Endothelial cell of umbilical vein (primary cell): Measurements from ENCODE around the gene PDLIM5. TPM values are rescaled to one million over a fixed set of nuclear protein-coding genes. Genes with fewer than 3 reads are reported as not detected.

Source experiments
- BruUV-seq: library from RNA; stranded (reverse); fragments of 400-500 nt; replicated peaks from 2 replicates; lab custom pipeline; 2021; lab: Mats Ljungman, UMichigan
- CTCF ChIA-PET: fragments of 300-600, 350-600 bp; sonication (Branson Sonifier 250); formaldehyde crosslinking; loops from one replicate; lab custom pipeline; 2021; ENCODE audit warnings: antibody characterized with exemption, inconsistent platforms; lab: Charles Lee
- POLR2A ChIA-PET: fragments of 300-600, 350-600 bp; sonication (Branson Sonifier 250); formaldehyde crosslinking; loops from one replicate; lab custom pipeline; 2021; ENCODE audit warnings: antibody characterized with exemption, inconsistent platforms; lab: Charles Lee
- DNase-seq: peaks from one replicate; pipeline ENCODE4 v3.0.0-alpha.2; 2011; ENCODE audit warnings: low read depth, low spot score
- FAIRE-seq: peaks from 2 replicates; lab custom pipeline; 2011; peaks lifted over from hg19 to GRCh38; lab: Jason Lieb, UNC
- H2AFZ ChIP-seq: 2 replicates; pipeline ENCODE4 v1.6.0; 2012; ENCODE audit warnings: low read depth, low read length, control low read depth, inconsistent platforms
- H3K27ac ChIP-seq: 2 replicates; pipeline ENCODE4 v1.5.1; 2011; ENCODE audit warnings: low read depth, mild to moderate bottlenecking, control low read depth, low read length, moderate library complexity; ENCODE audit not compliant: insufficient read depth
- H3K27me3 ChIP-seq, 2 experiments: 2 replicates each; pipeline versions ENCODE4 v1.6.0 to v1.6.1; 2011; ENCODE audit warnings: low read length in 2 of 2, mixed read lengths in 1 of 2; ENCODE audit not compliant: control insufficient read depth in 2 of 2, insufficient read depth in 2 of 2
- H3K36me3 ChIP-seq, 2 experiments: 2 replicates in 1 of 2; 3 replicates in 1 of 2; pipeline ENCODE4 v1.5.1; 2011; ENCODE audit warnings: low read length in 2 of 2, mild to moderate bottlenecking in 1 of 2, moderate library complexity in 1 of 2; ENCODE audit not compliant: control insufficient read depth in 2 of 2, insufficient read depth in 2 of 2; ENCODE audit errors: extremely low read depth in 1 of 2
- H3K4me1 ChIP-seq: 3 replicates; pipeline ENCODE4 v1.5.1; 2011; ENCODE audit warnings: mild to moderate bottlenecking, low read length; ENCODE audit not compliant: control insufficient read depth, insufficient read depth; ENCODE audit errors: extremely low read depth
- H3K4me2 ChIP-seq: 2 replicates; pipeline ENCODE4 v1.6.1; 2011; ENCODE audit warnings: low read length, control low read depth, mixed read lengths; ENCODE audit not compliant: insufficient read depth
- H3K4me3 ChIP-seq, 3 experiments: fragments of 200-600 bp in 1 of 3; sonication (generic), shearing (Covaris generic) in 1 of 3; replicated peaks in 1 of 3; 2 replicates each; pipeline ENCODE4 v1.5.1; 2011 to 2016; ENCODE audit warnings: control low read depth in 3 of 3, low read length in 3 of 3, mild to moderate bottlenecking in 2 of 3, inconsistent platforms in 1 of 3, low read depth in 1 of 3, moderate library complexity in 1 of 3; ENCODE audit not compliant: insufficient read depth in 1 of 3
- H3K79me2 ChIP-seq: 2 replicates; pipeline ENCODE4 v1.6.0; 2012; ENCODE audit warnings: low read length, inconsistent platforms; ENCODE audit not compliant: control insufficient read depth, insufficient read depth
- H3K9ac ChIP-seq: replicated peaks from 2 replicates; pipeline ENCODE3; 2011; ENCODE audit warnings: low read length, control low read depth; ENCODE audit not compliant: insufficient read depth; ENCODE audit errors: extremely low read depth
- H3K9me1 ChIP-seq: replicated peaks from 3 replicates; pipeline ENCODE4 v1.6.0; 2011; ENCODE audit warnings: mild to moderate bottlenecking, low read length; ENCODE audit not compliant: control insufficient read depth, insufficient read depth; ENCODE audit errors: extremely low read depth
- H3K9me3 ChIP-seq: replicated peaks from 2 replicates; pipeline ENCODE4 v1.5.1; 2012; ENCODE audit warnings: low read length, inconsistent platforms; ENCODE audit not compliant: control insufficient read depth, insufficient read depth
- H4K20me1 ChIP-seq: replicated peaks from 2 replicates; pipeline ENCODE3; 2011; ENCODE audit warnings: mild to moderate bottlenecking, low read length; ENCODE audit not compliant: control insufficient read depth, insufficient read depth; ENCODE audit errors: extremely low read depth
- FOS ChIP-seq: IDR thresholded peaks from 2 replicates; pipeline ENCODE4 v1.6.1; 2011; ENCODE audit warnings: mild to moderate bottlenecking, low read length, moderate library complexity, borderline replicate concordance; ENCODE audit not compliant: insufficient read depth
- GATA2 ChIP-seq: IDR thresholded peaks from 2 replicates; pipeline ENCODE4 v1.7.0; 2011; ENCODE audit warnings: low read depth, mild to moderate bottlenecking, moderate library complexity, mixed read lengths, low read length; ENCODE audit not compliant: insufficient read length, insufficient read depth
- JUN ChIP-seq: IDR thresholded peaks from 2 replicates; pipeline ENCODE4 v1.6.1; 2011; ENCODE audit warnings: borderline replicate concordance, low read depth; ENCODE audit not compliant: insufficient read length, insufficient read depth
- MYC ChIP-seq: IDR thresholded peaks from one replicate; pipeline ENCODE4 v1.6.1; 2011; ENCODE audit warnings: mild to moderate bottlenecking, low read depth, low read length
- POLR2A ChIP-seq: IDR thresholded peaks from 2 replicates; pipeline ENCODE4 v1.6.1; 2012; ENCODE audit warnings: low read depth, mild to moderate bottlenecking, control low read depth, low read length
- dilution Hi-C: fragments of 300-500 bp; cut with MboI; formaldehyde crosslinking; loops from one replicate; pipeline ENCODE4 v1.15.0; 2019; ENCODE audit warnings: low sequenced_read_pairs; ENCODE audit not compliant: extremely low pct_ligation_motif_present
- intact Hi-C: fragments of 100-400 bp; cut with micrococcal nuclease; formaldehyde crosslinking; loops from one replicate; pipeline ENCODE4 v1.10.0; 2022
- polyA plus RNA-seq, 4 experiments: library from polyadenylated mRNA; depleted of rRNA in 3 of 4; stranded (reverse) in 3 of 4; unstranded in 1 of 4; fragments of >200 nt; gene quantifications; 2 replicates each; pipeline versions ENCODE4 v1.2.1 to v1.2.3, GENCODE V29; 2011 to 2012; ENCODE audit warnings: missing spikeins in 1 of 4
- total RNA-seq: library from RNA; stranded (reverse); gene quantifications from 2 replicates; pipeline ENCODE4 v1.2.3, GENCODE V29; 2021
- TF ChIP-seq, protein P1 (sequence below), 2 donors: IDR thresholded peaks; 1 replicate in 1 of 2; 2 replicates in 1 of 2; pipeline ENCODE4 v1.5.1; 2011; ENCODE audit warnings: low read length in 2 of 2, mild to moderate bottlenecking in 2 of 2, moderate library complexity in 2 of 2, control low read depth in 1 of 2, inconsistent platforms in 1 of 2, low read depth in 1 of 2; ENCODE audit not compliant: insufficient read depth in 1 of 2; ENCODE audit errors: extremely low read depth in 1 of 2

Gene PDLIM5
- total and polyA plus RNA-seq, 2 donors (not counting 3 experiments of a cell fraction or from before 2014, with no cell fraction given), result 243 to 310 TPM

DNA sequence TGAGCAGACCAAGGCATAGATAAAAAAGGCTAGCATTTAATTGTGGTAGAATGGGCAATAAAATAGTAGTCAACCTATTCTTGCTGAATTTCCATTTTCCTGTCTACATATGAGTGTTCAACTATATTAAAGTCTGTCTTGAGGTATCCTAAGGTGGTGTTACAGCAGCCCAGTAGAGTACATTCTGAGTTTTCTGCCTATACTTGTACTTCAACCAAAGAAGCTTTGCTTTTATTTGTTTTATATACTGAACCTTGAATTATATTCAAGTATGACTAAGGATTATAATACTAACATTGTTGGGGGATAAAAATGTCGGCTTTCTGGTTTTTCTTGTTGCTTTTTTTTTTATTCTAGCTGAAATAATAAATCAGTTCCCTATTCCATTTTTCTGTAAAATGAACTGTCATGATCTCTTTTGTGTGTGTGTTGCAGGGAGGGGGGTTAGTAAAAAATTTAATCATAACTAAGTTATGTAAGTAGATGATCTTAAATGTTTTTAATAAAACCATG lies 106.7 kb downstream of the PDLIM5 start:
- peaks cover 53% of the 10 kb centered on the region for H3K4me1 ChIP-seq
- dilution Hi-C loops (no loop called here), intact Hi-C loops (no loop called here)
- ChIA-PET CTCF (interaction anchor here (1.2 to 1.8 kb wide), 2 partner anchors 9 to 25 kb away, joined by 3 to 9 read pairs; no protein-coding TSS in a partner anchor), POLR2A (no interaction called here)
- no peak overlapping the region for H3K9ac ChIP-seq
- peaks cover 66% of the 10 kb centered on the region for H3K79me2 ChIP-seq
- H3K4me3 ChIP-seq, result no peak overlapping the region
- no peak for DNase-seq
- H3K27me3 ChIP-seq, result no peaks in the 10 kb centered on the region
- H4K20me1 ChIP-seq, result no peaks in the 10 kb centered on the region
- peak overlapping the region; percentile 8 for H3K4me2 ChIP-seq
- H3K9me1 ChIP-seq, result no peaks in the 10 kb centered on the region
- no peak overlapping the region for H2AFZ ChIP-seq
- TF ChIP-seq MYC, result no peak
- TF ChIP-seq, protein P1, sequence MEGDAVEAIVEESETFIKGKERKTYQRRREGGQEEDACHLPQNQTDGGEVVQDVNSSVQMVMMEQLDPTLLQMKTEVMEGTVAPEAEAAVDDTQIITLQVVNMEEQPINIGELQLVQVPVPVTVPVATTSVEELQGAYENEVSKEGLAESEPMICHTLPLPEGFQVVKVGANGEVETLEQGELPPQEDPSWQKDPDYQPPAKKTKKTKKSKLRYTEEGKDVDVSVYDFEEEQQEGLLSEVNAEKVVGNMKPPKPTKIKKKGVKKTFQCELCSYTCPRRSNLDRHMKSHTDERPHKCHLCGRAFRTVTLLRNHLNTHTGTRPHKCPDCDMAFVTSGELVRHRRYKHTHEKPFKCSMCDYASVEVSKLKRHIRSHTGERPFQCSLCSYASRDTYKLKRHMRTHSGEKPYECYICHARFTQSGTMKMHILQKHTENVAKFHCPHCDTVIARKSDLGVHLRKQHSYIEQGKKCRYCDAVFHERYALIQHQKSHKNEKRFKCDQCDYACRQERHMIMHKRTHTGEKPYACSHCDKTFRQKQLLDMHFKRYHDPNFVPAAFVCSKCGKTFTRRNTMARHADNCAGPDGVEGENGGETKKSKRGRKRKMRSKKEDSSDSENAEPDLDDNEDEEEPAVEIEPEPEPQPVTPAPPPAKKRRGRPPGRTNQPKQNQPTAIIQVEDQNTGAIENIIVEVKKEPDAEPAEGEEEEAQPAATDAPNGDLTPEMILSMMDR (IDR thresholded peaks at IDR 0.05; ENCODE audit: extremely low read depth in 1 of 2, insufficient read depth in 1 of 2, low read depth in 1 of 2, low read length in 2 of 2), result no peak
- no peak for FAIRE-seq
- peaks cover 0 to 3% of the 10 kb centered on the region in 2 experiments for H3K36me3 ChIP-seq
- no peaks in the 10 kb centered on the region for H3K9me3 ChIP-seq
- no peak overlapping the region for H3K27ac ChIP-seq
- BruUV-seq, result no TSS peak

DNA sequence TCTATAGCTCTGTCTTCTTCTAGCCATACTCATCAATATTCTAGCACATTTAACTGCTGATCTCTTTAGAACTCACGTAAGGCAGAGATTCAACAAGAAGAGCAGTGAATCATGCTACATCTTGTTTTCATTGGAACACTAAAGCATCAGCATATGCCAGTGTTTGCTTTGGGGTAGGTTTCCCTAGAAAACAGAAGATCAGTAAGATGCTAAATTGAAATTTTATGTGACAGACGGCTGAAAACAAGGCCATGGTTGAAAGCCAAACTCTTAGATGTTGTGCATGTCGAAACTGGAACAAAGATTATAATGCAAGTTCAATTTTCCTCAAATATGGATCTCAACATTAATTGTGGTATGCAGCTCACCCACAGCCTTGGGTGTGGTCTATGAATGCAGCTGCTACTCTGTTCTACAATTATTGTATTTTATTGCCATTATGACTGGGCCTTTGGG lies 107.6 kb downstream of the PDLIM5 start:
- no peaks in the 10 kb centered on the region for H3K27me3 ChIP-seq
- H4K20me1 ChIP-seq, result no peaks in the 10 kb centered on the region
- FAIRE-seq, result no peak
- H3K36me3 ChIP-seq, result no peaks in the 10 kb centered on the region
- no peaks in the 10 kb centered on the region for H3K9me1 ChIP-seq
- ChIA-PET POLR2A (no interaction called here), CTCF (interaction anchor here (1.1 to 1.8 kb wide), 3 partner anchors 10 to 152 kb away, joined by 3 to 9 read pairs (median 5); no protein-coding TSS in a partner anchor)
- H3K27ac ChIP-seq, result peak overlapping the region; percentile 73
- intact Hi-C loops, result no loop called here
- no peak overlapping the region for H2AFZ ChIP-seq
- H3K4me2 ChIP-seq, result peak overlapping the region; percentile 62
- peaks cover 57% of the 10 kb centered on the region for H3K4me1 ChIP-seq
- DNase-seq, result no peak
- H3K9ac ChIP-seq, result no peak overlapping the region
- TF ChIP-seq FOS, result peak; percentile 21
- TF ChIP-seq MYC, result no peak
- TF ChIP-seq JUN, result no peak
- no peak for TF ChIP-seq POLR2A
- TF ChIP-seq GATA2, result peak; percentile 17
- no peak overlapping the region for H3K4me3 ChIP-seq
- BruUV-seq, result no TSS peak
- no peaks in the 10 kb centered on the region for H3K9me3 ChIP-seq
- peaks cover 66% of the 10 kb centered on the region for H3K79me2 ChIP-seq
- dilution Hi-C loops, result no loop called here
